H1 (cell line): ENCODE results near the gene PLD6. TPM values are rescaled to one million over a fixed set of nuclear protein-coding genes. Genes with fewer than 3 reads are reported as not detected.

ENCODE experiments used
- CTCF ChIA-PET: fragments of 300-600 bp; sonication (Branson Sonifier 250); formaldehyde crosslinking; loops from one replicate; lab custom pipeline; 2021; ENCODE audit not compliant: partially characterized antibody; lab: Charles Lee
- POLR2A ChIA-PET: fragments of 300-600 bp; sonication (Branson Sonifier 250); formaldehyde crosslinking; loops from one replicate; lab custom pipeline; 2021; ENCODE audit warnings: inconsistent platforms; ENCODE audit not compliant: partially characterized antibody; lab: Charles Lee
- DNase-seq, 2 experiments: peaks; one replicate each; pipeline versions ENCODE4 v3.0.0 to v3.0.0-alpha.2; 2010 to 2022; ENCODE audit warnings: low spot score in 2 of 2, low read depth in 1 of 2, mixed read lengths in 1 of 2
- FAIRE-seq: peaks from 2 replicates; lab custom pipeline; 2011; peaks lifted over from hg19 to GRCh38; lab: Jason Lieb, UNC
- H2AFZ ChIP-seq: 2 replicates; pipeline ENCODE4 v1.8.1; 2012; ENCODE audit warnings: low read length, inconsistent platforms
- H2AK5ac ChIP-seq: 2 replicates; pipeline ENCODE4 v1.6.1; 2013; ENCODE audit warnings: low read depth, low read length
- H2BK120ac ChIP-seq: replicated peaks from 2 replicates; pipeline ENCODE3; 2013; ENCODE audit warnings: low read depth, low read length, inconsistent platforms
- H2BK12ac ChIP-seq: 2 replicates; pipeline ENCODE4 v1.6.1; 2013; ENCODE audit warnings: low read depth, low read length
- H2BK15ac ChIP-seq: 2 replicates; pipeline ENCODE4 v1.6.1; 2013; ENCODE audit warnings: low read length
- H2BK20ac ChIP-seq: 2 replicates; pipeline ENCODE4 v1.6.1; 2013; ENCODE audit warnings: low read length
- H2BK5ac ChIP-seq: 2 replicates; pipeline ENCODE4 v1.6.1; 2013; ENCODE audit warnings: low read depth, low read length
- H3K14ac ChIP-seq: 2 replicates; pipeline ENCODE4 v1.6.1; 2013; ENCODE audit warnings: inconsistent platforms; ENCODE audit not compliant: insufficient read length
- H3K18ac ChIP-seq: 2 replicates; pipeline ENCODE4 v1.6.1; 2013; ENCODE audit warnings: low read length; ENCODE audit errors: extremely low read depth
- H3K23ac ChIP-seq: 2 replicates; pipeline ENCODE4 v1.6.1; 2013; ENCODE audit warnings: inconsistent platforms; ENCODE audit not compliant: insufficient read length
- H3K23me2 ChIP-seq: 2 replicates; pipeline ENCODE4 v1.6.1; 2013; ENCODE audit warnings: low read depth, low read length
- H3K27ac ChIP-seq: 2 replicates; pipeline ENCODE4 v1.6.1; 2011; ENCODE audit warnings: low read depth, low read length, inconsistent platforms
- H3K27me3 ChIP-seq, 4 experiments: replicated peaks in 1 of 4; 1 replicate in 1 of 4; 2 replicates in 3 of 4; pipeline versions ENCODE4 v1.6.1 to v1.8.1; 2011 to 2013; ENCODE audit warnings: low read length in 3 of 4, mild to moderate bottlenecking in 3 of 4, inconsistent platforms in 2 of 4, mixed read lengths in 2 of 4, moderate library complexity in 1 of 4; ENCODE audit not compliant: control insufficient read depth in 3 of 4, insufficient read depth in 3 of 4; ENCODE audit errors: extremely low read depth in 1 of 4
- H3K36me3 ChIP-seq, 4 experiments: 2 replicates each; pipeline versions ENCODE4 v1.6.1 to v1.8.1; 2011 to 2013; ENCODE audit warnings: mild to moderate bottlenecking in 4 of 4, low read length in 3 of 4, moderate library complexity in 2 of 4, control low read depth in 1 of 4, inconsistent platforms in 1 of 4; ENCODE audit not compliant: insufficient read depth in 4 of 4, control insufficient read depth in 2 of 4
- H3K4ac ChIP-seq: replicated peaks from 2 replicates; pipeline ENCODE3; 2013; ENCODE audit warnings: low read length, low read depth, mixed read lengths, inconsistent platforms; ENCODE audit not compliant: insufficient read length
- H3K4me1 ChIP-seq, 4 experiments: replicated peaks in 1 of 4; 1 replicate in 1 of 4; 2 replicates in 3 of 4; pipeline versions ENCODE4 v1.6.1 to v1.8.1; 2011 to 2013; ENCODE audit warnings: low read length in 3 of 4, inconsistent platforms in 2 of 4, mixed read lengths in 1 of 4; ENCODE audit not compliant: insufficient read depth in 4 of 4, control insufficient read depth in 3 of 4
- H3K4me2 ChIP-seq, 2 experiments: 2 replicates each; pipeline versions ENCODE4 v1.6.1 to v1.8.1; 2011 to 2013; ENCODE audit warnings: low read depth in 2 of 2, low read length in 2 of 2, control low read depth in 1 of 2, inconsistent platforms in 1 of 2, mild to moderate bottlenecking in 1 of 2; ENCODE audit not compliant: insufficient read depth in 1 of 2
- H3K4me3 ChIP-seq, 4 experiments: fragments of 200-600, 300-600 bp in 1 of 4; sonication (generic), shearing (Covaris generic), sonication (Bioruptor Twin) in 1 of 4; 2 replicates each; pipeline versions ENCODE4 v1.5.1 to v1.8.1; 2011 to 2016; ENCODE audit warnings: low read length in 4 of 4, low read depth in 3 of 4, control low read depth in 2 of 4, inconsistent platforms in 2 of 4, mild to moderate bottlenecking in 2 of 4, mixed read lengths in 1 of 4, moderate library complexity in 1 of 4; ENCODE audit not compliant: insufficient read depth in 2 of 4; ENCODE audit errors: extremely low read depth in 1 of 4
- H3K56ac ChIP-seq: replicated peaks from 2 replicates; pipeline ENCODE3; 2013; ENCODE audit warnings: low read depth, mild to moderate bottlenecking, mixed read lengths, low read length, inconsistent platforms; ENCODE audit not compliant: insufficient read length
- H3K79me1 ChIP-seq: 2 replicates; pipeline ENCODE4 v1.6.1; 2013; ENCODE audit warnings: low read depth, low read length, control low read depth
- H3K79me2 ChIP-seq, 2 experiments: 2 replicates each; pipeline versions ENCODE4 v1.6.1 to v1.8.1; 2012 to 2013; ENCODE audit warnings: low read length in 2 of 2, mild to moderate bottlenecking in 2 of 2, inconsistent platforms in 1 of 2; ENCODE audit not compliant: insufficient read depth in 2 of 2, control insufficient read depth in 1 of 2
- H3K9ac ChIP-seq, 4 experiments: replicated peaks in 1 of 4; 1 replicate in 1 of 4; 2 replicates in 3 of 4; pipeline versions ENCODE4 v1.6.1 to v1.8.1; 2011 to 2013; ENCODE audit warnings: low read depth in 3 of 4, low read length in 3 of 4, control low read depth in 2 of 4, mild to moderate bottlenecking in 2 of 4, moderate library complexity in 2 of 4, inconsistent platforms in 1 of 4; ENCODE audit errors: extremely low read depth in 1 of 4
- H3K9me3 ChIP-seq, 2 experiments: 2 replicates each; pipeline versions ENCODE4 v1.6.1 to v1.8.1; 2012 to 2013; ENCODE audit warnings: mild to moderate bottlenecking in 2 of 2, moderate library complexity in 2 of 2, control low read depth in 1 of 2, inconsistent platforms in 1 of 2, low read depth in 1 of 2, low read length in 1 of 2, mixed read lengths in 1 of 2; ENCODE audit not compliant: insufficient read depth in 2 of 2
- H4K20me1 ChIP-seq, 2 experiments: replicated peaks in 1 of 2; 2 replicates each; pipeline versions ENCODE3 to v1.8.1; 2011 to 2013; ENCODE audit warnings: inconsistent platforms in 2 of 2, low read length in 2 of 2, mild to moderate bottlenecking in 1 of 2; ENCODE audit not compliant: insufficient read depth in 2 of 2, control insufficient read depth in 1 of 2
- H4K5ac ChIP-seq: 2 replicates; pipeline ENCODE4 v1.6.1; 2013; ENCODE audit warnings: low read length, low read depth, mixed read lengths, inconsistent platforms; ENCODE audit not compliant: insufficient read length
- H4K8ac ChIP-seq: 2 replicates; pipeline ENCODE4 v1.8.0; 2013; ENCODE audit warnings: mild to moderate bottlenecking, moderate library complexity, low read length, inconsistent platforms; ENCODE audit not compliant: insufficient read depth; ENCODE audit errors: extremely low read depth
- H4K91ac ChIP-seq: replicated peaks from 2 replicates; pipeline ENCODE3; 2013; ENCODE audit warnings: low read length, mixed read lengths, inconsistent platforms; ENCODE audit not compliant: insufficient read length
- SAP30 ChIP-seq: fragments of 300-600 bp; sonication (generic); IDR thresholded peaks from 2 replicates; pipeline ENCODE4 v1.7.1; 2012; ENCODE audit warnings: low read length, moderate library complexity, mild to moderate bottlenecking, inconsistent platforms; ENCODE audit not compliant: insufficient read depth, insufficient replicate concordance
- WGBS, 2 experiments: shearing (Covaris generic) in 1 of 2; methylation state at CpG; one replicate each; pipeline versions ENCODE4 v1.1.6 to v1.1.7; 2013 to 2015; ENCODE audit warnings: low lambda C conversion rate in 2 of 2, mixed read lengths in 2 of 2, inconsistent platforms in 1 of 2, low coverage in 1 of 2, missing lambda C conversion rate in 1 of 2; ENCODE audit not compliant: insufficient replicate concordance in 2 of 2, insufficient coverage in 1 of 2, insufficient read length in 1 of 2; ENCODE audit errors: extremely low coverage in 1 of 2, missing lambda C conversion rate in 1 of 2; 5-methylcytosine and 5-hydroxymethylcytosine counted together
- polyA plus RNA-seq, 7 experiments: library from polyadenylated mRNA; depleted of rRNA in 3 of 7; stranded (reverse) in 5 of 7; unstranded in 2 of 7; fragments of >200 nt in 5 of 7; fragments of 200-250 nt in 2 of 7; gene quantifications; 1 replicate in 5 of 7; 2 replicates in 1 of 7; 4 replicates in 1 of 7; pipeline versions ENCODE4 v1.2.1 to v1.2.3, GENCODE V29; 2011 to 2013; ENCODE audit warnings: missing spikeins in 2 of 7, mixed read lengths in 2 of 7
- total RNA-seq: library from RNA; stranded (reverse); fragmentation: NEBNext Ultra II Directional; extraction: Animal tissue kit (Norgen Biotek cat#: 25700); gene quantifications from 2 replicates; pipeline ENCODE4 v1.2.1, GENCODE V29; 2021

PLD6 gene
- total and polyA plus RNA-seq, 2 of the 8 experiments (the other 6 are each of a cell fraction or from before 2014, with no cell fraction given): 0.20 to 0.22 TPM

- H3K36me3 ChIP-seq: peaks cover 16 to 89% (median 61%) of the 10 kb centered on the region in 4 experiments; a peak in 7 of 8 replicates
- WGBS, 2 experiments: 96% methylated on average over 8 of the region's 8 CpGs; no CpG with 5 or more reads in 1 of the 2 experiments
- no peak for TF ChIP-seq SAP30
Observed at GRCh38 chr17:17224137-17224536, 18.0 kb upstream of the PLD6 start.

More at GRCh38 chr17:17224137-17224536, 18.0 kb upstream of the PLD6 start:
- Histone ChIP-seq H4K91ac (no peak overlapping the region), H3K4me3 (no peak overlapping the region), H4K20me1 (peaks cover 9% of the 10 kb centered on the region in 2 experiments), H3K9ac (no peak overlapping the region), H3K18ac (no peak overlapping the region), H2BK20ac (no peak overlapping the region), H2BK5ac (no peak overlapping the region), H3K9me3 (no peaks in the 10 kb centered on the region), H3K27me3 (no peaks in the 10 kb centered on the region; a peak in 1 of 7 replicates), H3K79me2 (no peaks in the 10 kb centered on the region; a peak in 1 of 4 replicates), H3K4ac (no peak overlapping the region), H4K5ac (no peak overlapping the region), H4K8ac (no peak overlapping the region), H3K23ac (no peak overlapping the region), H2AK5ac (no peak overlapping the region), H2BK12ac (no peak overlapping the region), H3K56ac (no peak overlapping the region), H3K4me2 (no peak overlapping the region), H3K4me1 (no peaks in the 10 kb centered on the region; a peak in 1 of 7 replicates), H3K79me1 (no peaks in the 10 kb centered on the region; the same call in 1 of the 2 replicates), H2BK15ac (no peak overlapping the region), H3K23me2 (no peaks in the 10 kb centered on the region), H2AFZ (no peak overlapping the region), H3K27ac (no peak overlapping the region), H3K14ac (no peak overlapping the region), H2BK120ac (no peak overlapping the region)
- POLR2A ChIA-PET: interaction anchor here (0.9 to 2.1 kb wide), 3 partner anchors 9 to 52 kb away, joined by 3 to 7 read pairs (median 5); no protein-coding TSS in a partner anchor
- CTCF ChIA-PET: interaction anchor here (0.9 to 2.0 kb wide), 2 partner anchors 11 to 82 kb away, joined by 5 read pairs; no protein-coding TSS in a partner anchor
- no peak for DNase-seq
- FAIRE-seq: no peak
